HG03064 (cell line): ENCODE results near the gene TMCO4.

ENCODE experiments used
- ATAC-seq: cut with Tn5 transposase; IDR thresholded peaks from one replicate; pipeline ENCODE4 v1.9.1; 2021; ENCODE audit warnings: low read depth; ENCODE audit not compliant: unreplicated experiment

TMCO4 gene

DNA sequence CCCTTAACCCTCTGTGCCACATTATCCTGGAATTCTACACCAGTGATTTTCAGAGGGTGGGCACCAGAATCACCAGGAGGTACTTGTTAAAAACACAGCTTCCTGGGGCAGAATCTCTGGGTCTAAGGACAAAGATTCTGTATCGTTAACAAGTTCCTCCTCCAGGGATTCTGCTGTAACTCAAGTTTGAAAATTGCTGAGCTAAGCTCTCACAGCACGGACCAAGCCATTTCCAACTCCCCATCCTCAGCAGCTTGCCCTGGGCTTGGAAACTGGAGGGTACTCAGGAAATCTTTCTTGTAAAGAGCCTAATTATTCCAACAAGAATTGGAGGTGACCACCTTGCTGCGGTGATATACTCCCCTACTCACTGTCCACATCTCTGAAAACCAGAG lies 48.8 kb downstream of the TMCO4 start:
- ATAC-seq: no peak

DNA sequence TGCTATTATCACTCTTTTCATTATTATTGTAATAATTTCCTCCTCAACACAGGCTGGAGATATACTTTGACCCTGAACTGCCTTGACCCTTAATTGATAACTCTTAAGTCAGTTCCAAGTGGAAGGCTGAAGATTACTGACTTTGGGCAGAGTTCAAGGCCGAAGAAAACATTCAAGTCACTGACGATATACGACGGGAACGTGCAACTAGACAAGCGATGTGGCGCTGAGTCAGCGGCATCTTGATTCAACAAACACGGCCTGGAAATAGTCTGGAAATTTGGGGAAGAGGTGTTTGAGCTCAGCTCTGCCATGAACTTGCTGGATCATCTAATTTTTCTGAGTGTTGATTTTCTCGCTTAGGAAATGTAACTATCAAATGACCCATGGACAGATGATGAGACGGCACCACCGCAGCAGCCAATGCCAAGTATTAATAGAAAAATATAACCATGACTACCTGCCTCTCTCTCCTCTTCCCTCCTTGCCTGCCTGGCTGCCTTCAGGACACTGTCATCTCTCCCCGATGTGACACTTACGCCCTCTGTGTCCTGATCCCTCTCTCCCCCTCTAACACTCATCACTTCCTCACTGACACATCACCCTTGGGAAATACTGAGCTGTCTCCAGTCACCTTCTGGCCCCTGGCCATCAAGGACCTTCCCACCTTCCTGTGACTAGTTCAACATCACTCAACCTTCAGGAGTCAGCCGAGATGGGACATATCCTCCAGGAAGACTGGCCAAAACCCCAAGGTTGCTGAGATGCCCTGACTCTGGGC lies 49.4 kb downstream of the TMCO4 start:
- no peak for ATAC-seq

DNA sequence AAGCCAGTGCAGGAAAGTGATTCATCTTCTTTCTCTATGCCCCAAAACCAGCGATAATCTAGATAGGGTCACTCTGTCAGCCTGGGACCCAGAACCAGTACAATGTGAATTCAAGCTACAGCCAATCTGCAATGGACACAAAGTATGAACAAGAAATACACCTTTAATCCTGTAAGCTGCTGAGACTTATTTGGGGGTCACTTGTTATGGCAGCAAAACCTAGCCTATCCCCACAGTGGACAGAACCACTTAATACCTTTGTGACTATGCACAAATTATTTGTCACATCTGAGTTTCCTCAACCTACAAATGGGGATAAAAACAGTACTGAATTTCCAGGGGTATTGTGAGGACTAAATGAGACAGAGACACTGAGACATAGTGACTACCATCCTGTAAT lies 50.0 kb downstream of the TMCO4 start:
- no peak for ATAC-seq

DNA sequence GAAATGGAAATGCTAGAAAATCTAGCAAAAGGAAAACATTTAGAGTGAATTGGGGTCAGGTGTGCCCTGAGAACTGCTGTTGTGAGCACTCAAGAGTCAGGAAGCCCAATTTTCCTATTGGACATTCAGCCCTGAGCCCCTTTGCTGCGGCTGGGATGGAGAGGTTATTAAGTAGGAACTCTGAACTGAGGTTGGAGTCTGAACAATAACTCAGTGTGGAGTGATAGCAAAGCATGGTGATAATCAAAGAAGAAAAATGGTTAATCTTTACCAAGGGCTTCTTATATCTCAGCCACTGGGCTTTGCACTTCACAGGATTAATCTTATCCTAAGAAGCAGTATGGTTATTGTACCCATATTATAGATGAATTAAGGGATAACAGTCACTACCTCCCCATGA lies 52.0 kb downstream of the TMCO4 start:
- no peak for ATAC-seq

DNA sequence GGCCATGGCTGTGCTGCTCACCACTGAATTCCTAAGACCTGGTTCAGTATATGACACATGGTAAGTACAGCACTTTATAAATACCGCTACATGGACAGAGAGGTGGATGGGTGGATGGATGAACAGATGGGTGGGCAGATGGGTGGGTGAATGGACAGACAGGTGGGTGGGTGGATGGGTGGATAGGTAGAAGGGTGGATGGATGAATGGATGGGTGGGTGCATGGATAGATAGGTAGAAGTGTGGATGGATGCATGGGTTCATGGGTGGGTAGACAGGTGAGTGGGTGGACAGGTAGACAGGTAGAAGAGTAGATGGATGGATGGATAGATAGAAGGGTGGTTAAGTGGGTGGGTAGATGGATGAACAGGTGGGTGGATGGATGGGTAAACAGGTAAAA lies 54.8 kb downstream of the TMCO4 start:
- ATAC-seq: no peak

DNA sequence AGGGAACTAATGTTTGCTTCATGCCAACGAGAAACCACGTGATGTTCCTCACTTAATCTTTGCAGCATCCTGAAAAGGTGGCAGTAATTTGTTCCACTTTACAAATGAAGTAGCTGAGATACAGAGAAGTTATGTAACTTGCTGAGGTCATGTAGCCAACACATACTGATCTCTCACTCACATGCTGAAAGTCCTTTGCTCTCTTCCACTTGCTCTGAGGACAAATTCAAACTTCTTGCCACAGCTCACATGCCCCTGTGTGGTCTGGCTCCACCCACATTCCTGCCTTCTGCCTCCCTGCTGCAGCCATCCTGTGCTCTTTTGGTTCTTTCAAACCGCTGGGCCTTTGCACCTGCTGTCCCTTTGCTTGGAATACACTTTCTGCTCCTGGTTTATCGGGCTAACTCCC lies 55.4 kb downstream of the TMCO4 start:
- ATAC-seq: no peak

DNA sequence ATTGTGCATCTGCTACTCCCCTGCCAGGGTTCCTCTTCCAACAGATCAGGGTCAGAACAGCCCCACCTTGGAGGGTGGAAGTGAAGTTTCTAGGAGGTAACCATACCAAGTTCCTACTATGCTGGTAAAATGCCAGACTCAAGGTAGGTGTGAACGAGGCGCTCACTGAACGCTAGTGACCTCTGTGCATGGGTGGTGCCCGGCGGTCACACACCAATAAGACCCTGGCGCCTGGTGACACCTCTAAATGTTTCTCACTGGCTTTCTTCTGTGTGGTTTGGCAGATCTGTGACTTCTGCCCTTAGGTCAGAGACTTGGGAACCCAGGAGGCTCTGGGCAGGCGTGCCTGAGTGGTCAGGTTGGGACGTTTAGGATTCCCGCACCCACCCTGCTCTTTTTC lies 55.9 kb downstream of the TMCO4 start:
- ATAC-seq: no peak

DNA sequence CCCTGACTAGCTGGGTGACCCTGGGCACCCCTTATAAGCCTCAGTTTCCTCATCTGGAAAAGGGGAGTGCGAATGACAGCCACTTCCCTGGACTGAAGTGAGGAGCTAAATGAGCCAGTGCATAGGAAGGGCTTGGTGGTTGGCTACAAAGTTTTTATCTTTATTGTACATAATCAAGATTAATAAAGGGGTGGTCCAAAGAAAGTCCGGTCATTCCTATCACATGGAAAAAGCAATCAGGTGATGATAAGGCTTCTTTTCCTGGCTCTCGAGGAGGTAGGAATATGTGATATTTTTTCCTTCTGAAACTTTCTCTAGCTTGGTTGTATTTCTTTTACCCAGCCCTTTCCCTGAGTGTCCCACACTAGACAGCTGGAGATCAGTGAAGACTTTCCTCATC lies 56.5 kb downstream of the TMCO4 start:
- no peak for ATAC-seq

DNA sequence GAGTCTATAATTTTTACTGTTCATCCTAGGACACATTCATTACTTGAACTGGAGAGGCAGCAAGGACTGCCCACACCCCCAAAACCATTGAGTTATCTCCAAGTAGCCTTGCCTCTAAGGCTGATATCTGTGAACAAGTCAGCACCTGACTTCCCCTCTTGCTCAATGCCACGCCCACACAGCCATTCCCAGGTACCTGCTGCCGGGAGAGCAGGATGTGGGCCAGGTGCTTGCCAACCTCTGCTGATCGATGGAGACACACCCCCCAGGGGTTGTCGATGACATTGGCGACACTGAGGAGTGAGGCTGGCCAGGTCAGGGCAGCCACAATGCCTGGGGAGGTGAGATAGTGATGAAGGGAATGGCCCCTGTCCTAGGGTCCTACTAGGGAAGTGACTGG lies 60.1 kb downstream of the TMCO4 start:
- ATAC-seq: no peak

DNA sequence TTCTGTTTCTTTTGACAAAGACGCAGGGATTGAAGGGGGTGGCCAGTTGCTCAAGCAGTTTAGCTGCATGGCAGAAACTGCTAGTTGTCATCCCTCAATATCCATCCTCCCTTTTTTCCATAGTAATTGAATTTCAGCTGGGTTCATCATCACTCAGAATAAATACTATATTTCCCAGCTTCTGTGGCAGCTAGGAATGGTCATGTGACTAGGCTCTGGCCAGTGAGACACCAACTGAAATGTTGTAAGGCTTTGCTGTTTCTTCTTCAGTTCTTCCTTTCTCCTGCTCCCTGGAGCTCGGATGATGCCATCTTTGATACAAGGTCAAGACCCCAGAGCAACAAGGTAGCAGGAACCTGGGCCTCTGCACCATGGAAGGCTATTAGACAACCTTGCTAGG lies 61.0 kb downstream of the TMCO4 start:
- no peak for ATAC-seq

DNA sequence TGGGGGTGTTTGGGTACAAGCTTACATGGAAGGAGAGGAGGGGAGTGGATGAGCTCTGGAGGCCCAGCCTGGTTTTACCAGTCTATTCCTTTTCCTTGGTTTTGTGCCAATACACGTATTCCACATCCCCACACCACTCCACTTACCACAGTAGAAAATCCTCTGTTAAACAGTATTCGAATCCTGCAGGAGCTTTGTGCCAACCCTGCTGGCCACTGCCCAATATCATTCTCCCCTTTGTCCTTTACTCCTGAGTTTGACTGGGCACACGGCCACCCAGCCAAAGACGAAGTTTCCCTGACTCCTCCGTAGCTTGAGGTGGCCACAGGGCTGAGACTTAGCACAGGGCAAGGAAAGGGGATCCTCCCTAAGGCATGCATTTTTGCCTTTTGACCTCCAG lies 61.6 kb downstream of the TMCO4 start:
- no peak for ATAC-seq

DNA sequence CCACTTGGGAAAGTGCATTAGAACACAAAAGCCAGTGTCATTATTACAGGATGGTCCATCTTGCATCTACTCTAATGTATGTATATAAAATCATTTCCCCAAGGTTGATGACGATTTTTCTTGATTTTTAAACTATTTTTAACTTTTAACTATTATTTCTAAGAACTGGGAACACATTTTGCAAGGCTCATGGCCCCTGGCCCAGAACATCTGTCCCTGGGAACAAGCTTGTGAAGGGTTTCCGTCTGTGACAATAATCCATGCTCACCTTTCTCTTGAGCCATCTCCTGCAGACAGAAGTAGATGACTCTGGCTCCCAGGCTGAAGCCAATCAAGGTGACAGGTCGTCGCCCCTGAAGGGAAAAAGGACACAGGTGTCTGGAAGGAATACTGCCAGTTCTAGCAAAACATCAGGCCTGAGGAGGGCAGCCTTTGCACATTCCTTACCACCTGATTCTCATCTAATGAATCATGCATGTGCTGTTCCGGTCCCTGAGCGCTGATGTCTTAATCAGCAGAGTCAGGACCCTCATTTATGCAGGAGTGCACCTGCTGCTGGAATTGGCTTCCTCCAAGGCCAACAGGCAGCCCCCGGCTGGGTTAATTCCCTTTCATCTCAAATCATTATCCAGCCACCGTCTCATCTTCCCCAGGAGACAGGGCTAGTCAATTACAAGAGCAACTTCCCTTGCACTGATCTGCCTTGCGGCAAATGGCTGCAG lies 62.5 kb downstream of the TMCO4 start:
- ATAC-seq: no peak

DNA sequence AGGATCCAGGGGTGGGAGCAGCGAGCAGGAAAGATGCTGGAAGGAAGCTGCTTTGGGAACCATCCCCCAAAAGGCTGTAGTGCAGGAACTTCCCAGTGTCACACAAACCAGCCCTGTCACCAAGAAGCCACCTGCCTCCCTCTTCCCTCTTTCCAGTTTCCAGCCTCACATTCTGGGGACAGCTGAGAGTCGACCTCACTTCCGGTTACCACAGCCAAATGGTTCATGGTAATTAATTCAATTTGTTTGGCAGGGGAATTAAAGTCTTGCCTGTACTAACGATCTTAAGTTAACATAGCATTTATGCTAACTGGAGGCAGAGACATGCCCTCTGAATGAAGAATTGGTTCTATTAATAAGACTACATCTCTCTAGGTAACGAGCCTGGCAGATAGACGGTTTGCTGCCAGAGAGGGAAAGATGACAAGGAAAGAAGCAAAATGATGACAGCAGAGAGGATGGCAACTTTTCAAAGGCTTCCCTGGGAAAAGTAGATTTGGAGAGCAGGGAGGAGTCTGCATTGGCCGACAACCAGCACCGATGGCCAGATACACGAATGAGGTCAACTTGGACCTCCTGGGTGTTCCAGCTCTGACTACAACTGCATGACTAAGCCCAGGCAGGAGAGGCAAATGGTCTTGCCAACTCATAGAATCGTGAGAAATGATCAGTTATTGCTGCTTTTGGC lies 64.1 kb downstream of the TMCO4 start:
- no peak for ATAC-seq

DNA sequence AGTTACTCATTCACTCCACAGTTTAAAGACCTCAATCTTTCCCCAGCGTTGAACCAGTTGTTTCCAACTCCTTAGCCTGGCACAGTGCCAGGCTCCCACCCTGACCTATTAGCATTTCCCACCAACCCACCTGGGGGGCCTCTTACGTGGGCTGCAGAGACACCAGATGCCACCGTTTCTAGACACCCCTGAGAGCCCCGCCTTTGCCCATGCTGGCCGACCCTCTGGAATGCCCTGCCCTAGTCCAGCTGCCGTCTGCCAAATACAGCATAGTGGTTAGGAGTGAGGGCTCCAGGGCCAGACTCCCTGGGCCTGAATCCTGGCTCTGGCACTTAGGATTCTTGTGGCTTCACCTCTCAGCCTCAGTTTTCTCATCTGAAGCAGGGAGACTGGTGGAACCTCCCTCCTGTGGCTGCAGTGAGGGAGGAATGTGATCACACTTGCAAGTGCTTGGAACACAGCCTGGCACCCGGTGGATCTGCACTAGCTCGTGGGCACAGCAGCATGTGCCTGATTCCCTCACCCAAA lies 65.2 kb downstream of the TMCO4 start:
- no peak for ATAC-seq

DNA sequence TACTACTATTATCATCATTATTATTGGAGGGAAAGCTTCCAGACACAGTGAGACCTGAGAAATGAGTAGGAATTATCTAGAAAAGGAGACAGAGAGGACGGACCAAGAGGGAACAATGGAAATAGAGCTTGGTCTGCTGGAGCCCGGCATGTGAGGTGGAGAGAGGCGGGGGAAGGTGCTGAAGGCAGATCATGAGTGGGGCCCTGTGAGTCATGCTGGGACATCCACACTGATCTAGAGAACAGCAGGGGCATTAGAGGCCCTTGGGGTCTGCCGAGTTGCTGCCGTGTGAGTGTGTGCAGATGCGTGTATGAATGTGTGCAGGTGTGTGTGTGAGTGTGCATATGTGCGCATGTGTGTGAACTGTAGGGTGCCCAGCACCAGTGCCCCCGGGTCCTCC lies 65.7 kb downstream of the TMCO4 start:
- ATAC-seq: no peak

DNA sequence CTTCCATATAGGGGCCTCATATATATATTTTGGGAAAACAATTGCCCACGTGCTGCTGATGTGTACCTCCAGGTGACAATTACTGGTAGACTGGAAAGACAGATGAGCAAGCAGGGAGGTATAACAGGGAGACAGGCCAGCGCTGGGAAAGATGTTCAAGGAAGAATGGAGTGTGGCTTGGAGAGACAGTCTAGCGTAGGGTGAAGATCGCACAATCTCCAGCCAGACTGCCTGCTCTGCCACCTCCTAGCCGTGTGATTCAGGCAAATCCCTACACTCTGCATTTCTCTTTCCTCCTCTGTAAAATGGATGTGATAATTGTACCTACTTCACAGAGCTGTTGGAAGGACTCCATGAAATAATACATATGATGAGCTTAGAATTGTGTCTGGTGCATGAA lies 66.1 kb downstream of the TMCO4 start:
- ATAC-seq: no peak

DNA sequence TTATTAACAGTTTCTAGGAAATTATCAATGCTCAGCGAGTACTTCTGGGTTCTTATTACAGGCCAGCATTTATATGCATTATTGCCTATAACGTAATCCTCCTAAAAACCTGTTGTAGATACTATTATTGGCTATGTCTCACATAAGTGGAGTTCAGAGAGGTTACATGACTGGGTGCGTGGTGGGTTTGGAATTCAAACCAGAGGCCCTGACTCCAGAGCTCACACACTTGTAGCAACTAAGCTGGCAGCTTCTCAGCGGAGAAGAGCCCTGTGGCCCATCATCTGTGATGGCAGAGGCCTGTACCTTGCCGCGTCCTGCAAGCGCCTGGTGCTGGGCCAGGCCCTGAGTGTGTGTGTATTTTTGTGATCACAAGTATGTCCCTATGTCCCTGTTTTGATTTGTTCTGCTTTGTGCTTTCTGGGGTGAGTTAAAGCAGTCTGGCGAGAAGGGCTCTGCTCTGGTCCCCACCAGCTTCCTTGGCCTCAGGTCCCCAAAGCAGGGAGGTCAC lies 68.3 kb downstream of the TMCO4 start:
- no peak for ATAC-seq

DNA sequence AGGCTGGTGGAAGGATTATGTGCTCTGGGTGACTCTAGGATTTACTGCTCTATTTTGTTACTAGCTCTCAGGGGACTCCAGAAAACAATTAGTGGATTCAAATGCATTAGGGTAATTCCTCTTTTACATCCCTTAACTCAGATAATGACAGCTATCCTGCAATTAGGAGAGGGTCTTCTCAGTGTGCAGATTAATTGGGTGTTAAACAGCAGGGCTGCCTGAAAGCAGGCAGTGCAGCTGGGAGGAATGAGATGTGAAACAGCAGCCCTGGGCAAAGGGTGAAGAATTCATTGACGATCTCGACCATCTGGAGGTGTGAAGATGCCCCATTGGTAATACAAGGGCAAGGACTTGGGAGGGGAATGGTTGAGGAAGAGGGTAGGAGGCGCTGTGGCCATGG lies 68.9 kb downstream of the TMCO4 start:
- ATAC-seq: no peak

DNA sequence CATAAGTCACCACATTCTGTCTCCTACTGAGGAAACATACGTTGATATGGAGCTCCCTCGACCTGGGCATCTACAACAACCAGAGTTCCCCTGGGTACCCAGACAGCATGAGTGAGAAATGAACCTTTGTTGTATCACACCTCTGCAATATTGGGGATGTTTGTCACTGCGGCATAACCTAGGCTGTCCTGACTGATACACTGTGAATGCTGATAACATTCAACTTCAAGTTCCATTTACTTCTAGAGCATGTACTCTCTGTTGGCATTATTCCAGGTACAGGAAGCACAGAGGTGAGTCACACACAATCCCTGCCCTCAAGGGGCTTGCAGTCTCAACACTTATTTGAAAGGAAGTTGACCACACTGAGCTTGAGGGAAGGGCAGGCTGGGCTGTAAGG lies 69.5 kb downstream of the TMCO4 start:
- ATAC-seq: no peak

DNA sequence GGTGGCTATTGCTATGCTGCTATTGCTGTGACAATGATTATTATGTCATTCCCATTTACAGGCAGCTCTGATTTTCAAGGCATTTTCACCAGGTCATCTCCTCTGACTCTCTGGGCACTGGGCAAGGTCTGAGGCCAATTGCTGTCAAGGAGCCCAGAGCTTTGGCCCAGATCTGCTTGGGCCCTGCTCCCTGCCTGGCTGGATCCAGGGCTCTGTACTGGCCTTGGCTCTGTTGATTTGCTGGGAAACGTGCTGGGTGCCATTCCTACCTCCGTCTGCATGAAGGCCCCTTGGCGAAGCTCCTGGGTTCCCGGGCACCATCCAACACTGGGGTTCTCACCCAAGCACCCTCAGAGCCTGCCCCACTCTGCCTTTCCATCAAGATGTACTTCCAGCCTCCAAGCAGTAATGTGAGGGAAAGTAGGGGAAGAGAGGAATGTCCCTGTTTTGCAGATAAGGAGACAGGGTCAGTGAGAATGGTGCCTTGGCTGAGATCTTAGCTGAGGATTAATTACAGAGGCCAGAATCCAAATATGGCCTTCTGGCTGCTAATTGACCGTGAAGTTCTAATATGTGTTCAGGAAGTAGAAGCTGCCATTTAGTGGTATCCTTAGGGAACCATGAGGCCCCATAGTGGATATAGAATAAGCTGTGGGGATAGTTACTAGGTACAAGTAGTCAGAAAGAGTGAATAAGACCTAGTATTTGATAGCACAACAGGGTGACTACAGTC lies 71.1 kb downstream of the TMCO4 start:
- no peak for ATAC-seq

DNA sequence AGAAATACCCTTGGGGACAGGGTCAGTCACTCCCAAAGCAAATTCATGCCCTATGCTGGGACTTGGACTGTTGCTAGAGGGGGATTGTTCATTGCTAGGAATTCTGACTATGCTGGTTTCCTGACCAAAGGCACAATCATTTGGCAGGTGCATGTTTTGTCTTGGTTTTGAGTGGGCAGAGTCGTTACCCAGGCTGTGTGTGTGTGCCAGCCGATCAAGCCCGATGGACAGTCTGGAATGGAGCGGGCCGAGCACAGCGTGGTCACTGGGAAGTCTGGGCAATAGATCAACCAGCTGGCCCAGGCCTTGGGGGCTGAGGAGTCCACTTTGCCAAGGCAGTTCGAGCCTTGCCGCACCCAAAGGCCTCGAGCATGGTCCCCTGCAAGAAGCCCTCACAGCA lies 74.1 kb downstream of the TMCO4 start:
- no peak for ATAC-seq
